H9 (cell line): ENCODE measurements around the gene IL36B. TPM values are rescaled to one million over a fixed set of nuclear protein-coding genes. Genes with fewer than 3 reads are reported as not detected.

Experiments
- DNase-seq: peaks from one replicate; pipeline ENCODE4 v3.0.0-alpha.2; 2017
- H2AFZ ChIP-seq: one replicate; pipeline ENCODE4 v1.6.1; 2013; ENCODE audit warnings: mild to moderate bottlenecking, low read length, control low read depth, moderate library complexity
- H2AK5ac ChIP-seq: 2 replicates; pipeline ENCODE4 v1.6.1; 2013; ENCODE audit warnings: low read length, control low read depth, mixed read lengths; ENCODE audit not compliant: insufficient read length
- H2BK120ac ChIP-seq: one replicate; pipeline ENCODE4 v1.6.1; 2013; ENCODE audit warnings: low read depth, mild to moderate bottlenecking, low read length, control low read depth, inconsistent platforms; ENCODE audit not compliant: poor library complexity, severe bottlenecking
- H2BK12ac ChIP-seq: 2 replicates; pipeline ENCODE4 v1.6.1; 2013; ENCODE audit warnings: low read length, control low read depth, mixed read lengths, low read depth; ENCODE audit not compliant: insufficient read length
- H2BK15ac ChIP-seq: 2 replicates; pipeline ENCODE4 v1.6.1; 2013; ENCODE audit warnings: low read depth, low read length, control low read depth
- H2BK20ac ChIP-seq: one replicate; pipeline ENCODE4 v1.6.1; 2013; ENCODE audit warnings: low read depth, mild to moderate bottlenecking, low read length, control low read depth, inconsistent platforms; ENCODE audit not compliant: poor library complexity, severe bottlenecking
- H2BK5ac ChIP-seq: 2 replicates; pipeline ENCODE4 v1.6.1; 2013; ENCODE audit warnings: low read length, control low read depth, mixed read lengths; ENCODE audit not compliant: insufficient read length
- H3K14ac ChIP-seq: 2 replicates; pipeline ENCODE4 v1.6.1; 2013; ENCODE audit warnings: low read length, control low read depth; ENCODE audit not compliant: insufficient read depth
- H3K18ac ChIP-seq: 2 replicates; pipeline ENCODE4 v1.6.1; 2013; ENCODE audit warnings: low read depth, mild to moderate bottlenecking, mixed read lengths, low read length, control low read depth; ENCODE audit not compliant: insufficient read length
- H3K23ac ChIP-seq: 2 replicates; pipeline ENCODE4 v1.6.1; 2013; ENCODE audit warnings: low read length, control low read depth, mixed read lengths, low read depth; ENCODE audit not compliant: insufficient read length
- H3K23me2 ChIP-seq: 2 replicates; pipeline ENCODE4 v1.6.1; 2013; ENCODE audit warnings: low read depth, mild to moderate bottlenecking, mixed read lengths, low read length, control low read depth; ENCODE audit not compliant: insufficient read length, poor library complexity, severe bottlenecking
- H3K27ac ChIP-seq: 2 replicates; pipeline ENCODE4 v1.5.1; 2013; ENCODE audit warnings: low read length, control low read depth, mixed read lengths, low read depth; ENCODE audit not compliant: insufficient read length
- H3K27me3 ChIP-seq: 2 replicates; pipeline ENCODE4 v1.6.1; 2013; ENCODE audit warnings: low read length, control low read depth, inconsistent platforms; ENCODE audit not compliant: insufficient read depth
- H3K4ac ChIP-seq: 2 replicates; pipeline ENCODE4 v1.6.1; 2013; ENCODE audit warnings: low read depth, mild to moderate bottlenecking, control low read depth, inconsistent platforms, low read length, moderate library complexity
- H3K4me1 ChIP-seq: 2 replicates; pipeline ENCODE4 v1.6.1; 2013; ENCODE audit warnings: low read length, control low read depth, inconsistent platforms; ENCODE audit not compliant: insufficient read depth
- H3K4me2 ChIP-seq: 2 replicates; pipeline ENCODE4 v1.6.1; 2013; ENCODE audit warnings: low read length, control low read depth, mixed read lengths; ENCODE audit not compliant: insufficient read length, insufficient read depth
- H3K56ac ChIP-seq: 2 replicates; pipeline ENCODE4 v1.6.1; 2013; ENCODE audit warnings: low read depth, mild to moderate bottlenecking, mixed read lengths, low read length, control low read depth; ENCODE audit not compliant: insufficient read length
- H3K79me1 ChIP-seq: 2 replicates; pipeline ENCODE4 v1.6.1; 2013; ENCODE audit warnings: low read depth, mild to moderate bottlenecking, moderate library complexity, low read length, control low read depth, inconsistent platforms; ENCODE audit not compliant: insufficient read depth, poor library complexity, severe bottlenecking
- H3K79me2 ChIP-seq: 2 replicates; pipeline ENCODE4 v1.6.1; 2013; ENCODE audit warnings: low read length, control low read depth, inconsistent platforms; ENCODE audit not compliant: insufficient read depth
- H3K9ac ChIP-seq: 2 replicates; pipeline ENCODE4 v1.6.1; 2013; ENCODE audit warnings: low read length, control low read depth, mixed read lengths; ENCODE audit not compliant: insufficient read length; ENCODE audit errors: extremely low read depth
- H3K9me3 ChIP-seq: one replicate; pipeline ENCODE4 v1.6.1; 2013; ENCODE audit warnings: low read depth, low read length, inconsistent platforms; ENCODE audit not compliant: control insufficient read depth
- H3T11ph ChIP-seq: one replicate; pipeline ENCODE4 v1.6.1; 2013; ENCODE audit warnings: mild to moderate bottlenecking, low read length, control low read depth, inconsistent platforms
- H4K20me1 ChIP-seq: one replicate; pipeline ENCODE4 v1.6.1; 2013; ENCODE audit not compliant: control insufficient read depth, insufficient read length, insufficient read depth
- H4K5ac ChIP-seq: 2 replicates; pipeline ENCODE4 v1.6.1; 2013; ENCODE audit warnings: low read depth, mild to moderate bottlenecking, mixed read lengths, low read length, control low read depth; ENCODE audit not compliant: insufficient read length
- H4K8ac ChIP-seq: replicated peaks from 2 replicates; pipeline ENCODE4 v1.6.1; 2013; ENCODE audit warnings: low read length, control low read depth, mixed read lengths, low read depth; ENCODE audit not compliant: insufficient read length
- H4K91ac ChIP-seq: 2 replicates; pipeline ENCODE4 v1.6.1; 2013; ENCODE audit warnings: low read depth, mild to moderate bottlenecking, moderate library complexity, mixed read lengths, low read length, control low read depth; ENCODE audit not compliant: insufficient read length
- H3K27ac Mint-ChIP-seq, 3 experiments: 2 replicates in 2 of 3; 3 replicates in 1 of 3; pipeline ENCODE4 v1.8.0; 2020 to 2021; ENCODE audit warnings: mixed read lengths in 3 of 3, mild to moderate bottlenecking in 1 of 3, moderate library complexity in 1 of 3
- H3K27me3 Mint-ChIP-seq: 2 replicates; pipeline ENCODE4 v1.8.0; 2021; ENCODE audit warnings: low read depth, mild to moderate bottlenecking, moderate library complexity, mixed read lengths
- H3K36me3 Mint-ChIP-seq, 3 experiments: 2 replicates in 2 of 3; 3 replicates in 1 of 3; pipeline ENCODE4 v1.8.0; 2020 to 2021; ENCODE audit warnings: low read depth in 3 of 3, mixed read lengths in 3 of 3; ENCODE audit not compliant: insufficient read depth in 1 of 3
- H3K4me1 Mint-ChIP-seq, 2 experiments: 2 replicates each; pipeline ENCODE4 v1.8.0; 2020; ENCODE audit warnings: mixed read lengths in 2 of 2
- H3K4me3 Mint-ChIP-seq, 2 experiments: 2 replicates in 1 of 2; 3 replicates in 1 of 2; pipeline ENCODE4 v1.8.0; 2020 to 2021; ENCODE audit warnings: mild to moderate bottlenecking in 2 of 2, mixed read lengths in 2 of 2, moderate library complexity in 1 of 2
- H3K9me3 Mint-ChIP-seq, 2 experiments: 2 replicates in 1 of 2; 3 replicates in 1 of 2; pipeline ENCODE4 v1.8.0; 2020; ENCODE audit warnings: mild to moderate bottlenecking in 2 of 2, mixed read lengths in 2 of 2, moderate library complexity in 1 of 2
- WGBS: extraction: QIAGEN DNeasy Blood & Tissue Kit; methylation state at CpG from one replicate; pipeline ENCODE4 v1.1.7; 2013; ENCODE audit warnings: missing lambda C conversion rate, low lambda C conversion rate, mixed read lengths; ENCODE audit not compliant: insufficient read length; ENCODE audit errors: extremely low coverage; 5-methylcytosine and 5-hydroxymethylcytosine counted together
- total RNA-seq: library from RNA; stranded (reverse); gene quantifications from 2 replicates; pipeline ENCODE4 v1.2.1, GENCODE V29; 2021
- TF ChIP-seq, protein P1 (sequence below): fragments of 200-600 bp; sonication (generic); conservative IDR thresholded peaks from 3 replicates; pipeline ENCODE4 v1.8.0; 2021; ENCODE audit warnings: antibody characterized with exemption, mild to moderate bottlenecking

The IL36B gene
- total RNA-seq, 1 experiment from 2014 or later = not detected

DNA sequence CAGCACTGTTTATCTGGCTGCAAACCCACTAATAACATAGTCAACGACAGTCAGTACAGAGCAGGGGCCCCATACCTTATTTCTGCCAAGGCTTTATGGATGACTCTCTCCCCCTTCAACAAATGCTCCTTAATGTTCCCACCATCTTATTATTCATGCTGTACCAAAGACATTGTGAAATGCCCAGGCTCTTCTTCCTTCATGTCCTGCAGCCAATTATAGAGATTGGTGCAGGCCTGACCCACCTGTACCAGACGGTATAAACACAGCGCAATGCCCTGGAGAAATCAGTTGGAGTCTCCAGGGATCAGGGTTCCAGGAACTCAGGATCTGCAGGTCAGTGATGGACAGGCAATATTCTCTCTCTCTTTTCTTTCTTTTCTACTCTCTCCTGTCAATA lies 15.0 kb upstream of the IL36B start, which contains the start of gene IL1F10:
Gene IL1F10 (plus strand): TSS at position 290 of the 400 bp plus-strand sequence. CDS start 4,769 bp downstream, outside the sequence.
- H3K14ac ChIP-seq = no peak within 1 kb of the TSS
- H3K27me3 Mint-ChIP-seq = peaks cover 64% of the 10 kb centered on the region
- no peak within 1 kb of the TSS for H4K5ac ChIP-seq
- no peak within 1 kb of the TSS for H4K91ac ChIP-seq
- TF ChIP-seq, protein P1, sequence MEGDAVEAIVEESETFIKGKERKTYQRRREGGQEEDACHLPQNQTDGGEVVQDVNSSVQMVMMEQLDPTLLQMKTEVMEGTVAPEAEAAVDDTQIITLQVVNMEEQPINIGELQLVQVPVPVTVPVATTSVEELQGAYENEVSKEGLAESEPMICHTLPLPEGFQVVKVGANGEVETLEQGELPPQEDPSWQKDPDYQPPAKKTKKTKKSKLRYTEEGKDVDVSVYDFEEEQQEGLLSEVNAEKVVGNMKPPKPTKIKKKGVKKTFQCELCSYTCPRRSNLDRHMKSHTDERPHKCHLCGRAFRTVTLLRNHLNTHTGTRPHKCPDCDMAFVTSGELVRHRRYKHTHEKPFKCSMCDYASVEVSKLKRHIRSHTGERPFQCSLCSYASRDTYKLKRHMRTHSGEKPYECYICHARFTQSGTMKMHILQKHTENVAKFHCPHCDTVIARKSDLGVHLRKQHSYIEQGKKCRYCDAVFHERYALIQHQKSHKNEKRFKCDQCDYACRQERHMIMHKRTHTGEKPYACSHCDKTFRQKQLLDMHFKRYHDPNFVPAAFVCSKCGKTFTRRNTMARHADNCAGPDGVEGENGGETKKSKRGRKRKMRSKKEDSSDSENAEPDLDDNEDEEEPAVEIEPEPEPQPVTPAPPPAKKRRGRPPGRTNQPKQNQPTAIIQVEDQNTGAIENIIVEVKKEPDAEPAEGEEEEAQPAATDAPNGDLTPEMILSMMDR = no peak
- no peaks in the 10 kb centered on the region for H3K79me1 ChIP-seq
- no peak within 1 kb of the TSS for H2BK12ac ChIP-seq
- H3K4me1 Mint-ChIP-seq = 0 out of 4 replicates have a peak, but pooled peaks cover 0 to 1% of the 10 kb centered on the region in 2 experiments
- H3K23me2 ChIP-seq = no peaks in the 10 kb centered on the region
- no peak within 1 kb of the TSS for H2AFZ ChIP-seq
- H3K9ac ChIP-seq = no peak within 1 kb of the TSS
- WGBS = no CpG with 5 or more reads among the region's 3 CpGs
- H2BK120ac ChIP-seq = no peak within 1 kb of the TSS
- no peaks in the 10 kb centered on the region for H3K4me1 ChIP-seq
- no peak within 1 kb of the TSS for H2BK5ac ChIP-seq
- H3K23ac ChIP-seq = no peak within 1 kb of the TSS
- H3K18ac ChIP-seq = no peak within 1 kb of the TSS
- no peak within 1 kb of the TSS for H4K8ac ChIP-seq
- DNase-seq = no peak
- H3K36me3 Mint-ChIP-seq = no peaks in the 10 kb centered on the region; a peak in 1 of 7 replicates
- no peak within 1 kb of the TSS for H2BK15ac ChIP-seq
- H3K9me3 ChIP-seq = no peaks in the 10 kb centered on the region
- H3K27ac Mint-ChIP-seq = no peak within 1 kb of the TSS
- no peak within 1 kb of the TSS for H3K27ac ChIP-seq
- H3K79me2 ChIP-seq = no peaks in the 10 kb centered on the region
- H3T11ph ChIP-seq = no peak within 1 kb of the TSS
- H3K4me3 Mint-ChIP-seq = no peak within 1 kb of the TSS
- H3K9me3 Mint-ChIP-seq = peaks cover 8 to 29% of the 10 kb centered on the region in 2 experiments; a peak in 4 of 5 replicates
- no peak within 1 kb of the TSS for H3K4me2 ChIP-seq
- no peak within 1 kb of the TSS for H3K56ac ChIP-seq
- no peak within 1 kb of the TSS for H2BK20ac ChIP-seq
- no peaks in the 10 kb centered on the region for H3K27me3 ChIP-seq
- no peaks in the 10 kb centered on the region for H4K20me1 ChIP-seq
- H3K4ac ChIP-seq = no peak within 1 kb of the TSS
- H2AK5ac ChIP-seq = no peak within 1 kb of the TSS
